ENCODE data around the gene WDR31.

DNA sequence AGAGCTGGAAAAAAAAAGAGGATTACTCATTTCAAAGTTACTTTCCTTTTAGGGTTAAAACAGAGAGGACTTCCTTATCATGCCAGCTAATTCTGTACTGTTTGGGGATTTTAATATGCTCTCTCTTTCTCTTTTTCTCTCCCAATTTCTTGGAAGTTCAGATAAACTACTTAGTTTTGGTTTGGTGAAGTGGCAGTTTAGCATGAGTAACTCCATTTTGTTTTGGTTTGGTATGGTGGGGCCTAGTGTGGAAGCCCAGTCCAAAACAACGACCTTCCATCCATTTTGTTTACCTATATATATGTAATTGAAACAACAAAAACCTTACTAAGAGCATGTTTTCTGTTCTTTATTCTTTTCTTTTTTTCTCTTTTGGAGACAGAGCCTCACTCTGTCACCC, 5.6 kb upstream of the WDR31 start:
- TF ChIP-seq EZH2 (IDR thresholded peaks at IDR 0.05; ENCODE audit: insufficient read depth, poor library complexity, severe bottlenecking) (no peak), EZH2phosphoT487 (IDR thresholded peaks at IDR 0.05; ENCODE audit: insufficient read depth, low read depth) (no peak)
